HL-60 (cell line): ENCODE results near the gene MYO15A.

Experiments
- DNase-seq, 2 experiments: peaks; one replicate each; pipeline ENCODE4 v3.0.0-alpha.2; 2010 to 2020; ENCODE audit warnings: low read depth in 1 of 2, low spot score in 1 of 2
- H3K27ac ChIP-seq: fragments of 250-450 bp; sonication (Bioruptor Pico); replicated peaks from 2 replicates; pipeline ENCODE4 v1.5.1; 2020; ENCODE audit warnings: mild to moderate bottlenecking, moderate library complexity
- H3K27me3 ChIP-seq: fragments of 250-450 bp; sonication (Bioruptor Pico); 2 replicates; pipeline ENCODE4 v1.5.1; 2021; ENCODE audit warnings: mild to moderate bottlenecking, moderate library complexity; ENCODE audit not compliant: insufficient read depth, poor library complexity, severe bottlenecking
- H3K4me3 ChIP-seq: replicated peaks from 2 replicates; pipeline ENCODE4 v1.5.1; 2011; ENCODE audit warnings: mild to moderate bottlenecking, control low read depth, low read length; ENCODE audit not compliant: insufficient read depth
- CTCF ChIP-seq: IDR thresholded peaks from one replicate; pipeline ENCODE4 v1.5.1; 2011; ENCODE audit warnings: low read length, control low read depth, inconsistent platforms; ENCODE audit not compliant: insufficient read depth
- GABPA ChIP-seq: IDR thresholded peaks from 2 replicates; pipeline ENCODE4 v1.6.1; 2012; ENCODE audit warnings: low read depth
- POLR2AphosphoS5 ChIP-seq: IDR thresholded peaks from 2 replicates; pipeline ENCODE4 v1.6.1; 2012; ENCODE audit warnings: low read depth
- REST ChIP-seq: IDR thresholded peaks from 2 replicates; pipeline ENCODE4 v1.6.1; 2012; ENCODE audit warnings: low read depth; ENCODE audit not compliant: insufficient replicate concordance
- SPI1 ChIP-seq: IDR thresholded peaks from 2 replicates; pipeline ENCODE4 v1.6.1; 2012; ENCODE audit warnings: low read depth, mild to moderate bottlenecking, borderline replicate concordance

MYO15A gene

GRCh38 chr17:18139092-18139491 lies 30.5 kb downstream of the MYO15A start:
- no peak for DNase-seq
- Histone ChIP-seq H3K27me3 (no peaks in the 10 kb centered on the region), H3K27ac (no peak overlapping the region), H3K4me3 (no peak overlapping the region)
- TF ChIP-seq POLR2AphosphoS5 (no peak), CTCF (no peak), GABPA (no peak), REST (no peak), SPI1 (no peak)

GRCh38 chr17:18139498-18139897 lies 30.9 kb downstream of the MYO15A start:
- no peak overlapping the region for H3K4me3 ChIP-seq
- H3K27ac ChIP-seq = no peak overlapping the region
- no peak for TF ChIP-seq SPI1
- no peak for TF ChIP-seq POLR2AphosphoS5
- no peak for TF ChIP-seq REST
- TF ChIP-seq CTCF = no peak
- TF ChIP-seq GABPA = no peak
- DNase-seq = no peak
- H3K27me3 ChIP-seq = no peaks in the 10 kb centered on the region

DNA sequence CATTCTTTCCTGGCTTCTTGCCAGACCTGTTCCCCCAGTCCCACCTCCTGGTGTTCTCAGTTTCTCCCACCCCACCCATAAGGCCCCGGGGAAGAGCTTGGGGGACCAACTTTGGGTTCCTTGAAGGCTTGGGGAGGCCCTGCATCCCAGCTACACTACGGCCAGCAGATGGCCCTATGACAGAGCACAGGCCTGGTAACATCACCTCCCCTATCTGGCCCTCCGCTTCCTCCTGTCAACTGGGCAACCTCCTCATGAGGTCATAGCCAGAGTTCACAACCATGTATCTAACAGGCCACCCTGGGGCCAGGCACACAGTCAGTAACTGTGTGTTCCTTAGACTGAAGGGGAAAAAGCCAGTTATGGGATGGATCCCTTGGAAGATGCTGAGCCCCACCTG lies 31.4 kb downstream of the MYO15A start:
- Histone ChIP-seq H3K27me3 (no peaks in the 10 kb centered on the region), H3K27ac (no peak overlapping the region), H3K4me3 (no peak overlapping the region)
- TF ChIP-seq POLR2AphosphoS5 = no peak
- DNase-seq = no peak

DNA sequence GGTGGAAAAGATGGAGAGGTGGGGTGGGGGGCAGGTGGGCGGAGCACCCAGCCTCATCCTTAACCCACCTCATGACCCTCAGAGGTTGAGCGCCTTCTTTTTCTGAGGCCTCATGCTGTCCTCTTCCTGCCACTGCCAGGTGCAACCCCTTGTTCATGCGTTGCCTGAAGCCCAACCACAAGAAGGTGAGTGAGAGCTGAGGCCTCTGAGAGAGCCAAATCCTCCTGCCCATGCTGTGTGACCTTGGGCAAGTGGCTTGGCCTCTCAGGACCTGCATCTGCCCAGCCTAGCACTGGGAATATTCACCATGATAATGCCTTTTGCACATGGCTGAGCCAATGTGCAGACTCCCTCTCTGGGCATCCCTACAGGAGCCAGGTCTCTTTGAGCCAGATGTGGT lies 32.1 kb downstream of the MYO15A start:
- Histone ChIP-seq H3K27ac (no peak overlapping the region), H3K27me3 (no peaks in the 10 kb centered on the region), H3K4me3 (no peak overlapping the region)
- DNase-seq = no peak
- TF ChIP-seq POLR2AphosphoS5 (no peak), REST (no peak), GABPA (no peak), SPI1 (no peak), CTCF (no peak)
